DND-41 (cell line): ENCODE results near the gene RAB7B.

Experiments used
- ATAC-seq: fragments of 200-7000 bp; cut with Tn5 transposase; 3 replicates; pipeline ENCODE4 v1.9.1; 2021; ENCODE audit warnings: low read depth; ENCODE audit not compliant: insufficient read depth
- DNase-seq: peaks from one replicate; pipeline ENCODE4 v3.0.0-alpha.2; 2020
- H2AFZ ChIP-seq: 2 replicates; pipeline ENCODE4 v1.6.0; 2012; ENCODE audit warnings: low read depth, low read length
- H3K27ac ChIP-seq: 2 replicates; pipeline ENCODE4 v1.5.1; 2012; ENCODE audit warnings: low read length, inconsistent platforms
- H3K27me3 ChIP-seq: fragments of 200-600 bp; sonication (generic); 2 replicates; pipeline ENCODE4 v1.6.0; 2012; ENCODE audit warnings: low read length, mild to moderate bottlenecking, inconsistent platforms; ENCODE audit not compliant: insufficient read depth, poor library complexity
- H3K36me3 ChIP-seq: 2 replicates; pipeline ENCODE4 v1.5.1; 2012; ENCODE audit warnings: low read length, inconsistent platforms; ENCODE audit not compliant: insufficient read depth
- H3K4me1 ChIP-seq: 2 replicates; pipeline ENCODE4 v1.5.1; 2012; ENCODE audit warnings: mild to moderate bottlenecking, low read length; ENCODE audit not compliant: insufficient read depth
- H3K4me2 ChIP-seq: 2 replicates; pipeline ENCODE4 v1.6.0; 2012; ENCODE audit warnings: mild to moderate bottlenecking, moderate library complexity, low read length, inconsistent platforms; ENCODE audit not compliant: insufficient read depth
- H3K4me3 ChIP-seq, 2 experiments: fragments of 200-600 bp in 1 of 2; shearing (Covaris generic) in 1 of 2; 2 replicates each; pipeline ENCODE4 v1.5.1; 2012 to 2016; ENCODE audit warnings: inconsistent platforms in 2 of 2, low read length in 2 of 2, mild to moderate bottlenecking in 2 of 2, low read depth in 1 of 2, moderate library complexity in 1 of 2
- H3K79me2 ChIP-seq: 2 replicates; pipeline ENCODE4 v1.6.0; 2012; ENCODE audit warnings: low read length, inconsistent platforms; ENCODE audit not compliant: insufficient read depth
- H3K9ac ChIP-seq: 2 replicates; pipeline ENCODE4 v1.6.0; 2012; ENCODE audit warnings: low read depth, mild to moderate bottlenecking, inconsistent platforms, low read length, moderate library complexity
- H3K9me3 ChIP-seq: 2 replicates; pipeline ENCODE4 v1.5.1; 2012; ENCODE audit warnings: low read length, moderate library complexity, mild to moderate bottlenecking, inconsistent platforms; ENCODE audit not compliant: insufficient read depth, severe bottlenecking
- H4K20me1 ChIP-seq: 2 replicates; pipeline ENCODE4 v1.6.0; 2012; ENCODE audit warnings: low read length; ENCODE audit not compliant: insufficient read depth
- EZH2 ChIP-seq: IDR thresholded peaks from 3 replicates; pipeline ENCODE4 v1.6.1; 2012; ENCODE audit warnings: borderline replicate concordance, low read depth, mild to moderate bottlenecking, moderate library complexity, low read length, inconsistent platforms; ENCODE audit not compliant: severe bottlenecking
- TF ChIP-seq, protein P1 (sequence below): IDR thresholded peaks from 2 replicates; pipeline ENCODE4 v1.5.1; 2012; ENCODE audit warnings: borderline replicate concordance, low read length, moderate library complexity, mild to moderate bottlenecking; ENCODE audit not compliant: poor library complexity, severe bottlenecking; ENCODE audit errors: extremely low read depth

Gene RAB7B

DNA sequence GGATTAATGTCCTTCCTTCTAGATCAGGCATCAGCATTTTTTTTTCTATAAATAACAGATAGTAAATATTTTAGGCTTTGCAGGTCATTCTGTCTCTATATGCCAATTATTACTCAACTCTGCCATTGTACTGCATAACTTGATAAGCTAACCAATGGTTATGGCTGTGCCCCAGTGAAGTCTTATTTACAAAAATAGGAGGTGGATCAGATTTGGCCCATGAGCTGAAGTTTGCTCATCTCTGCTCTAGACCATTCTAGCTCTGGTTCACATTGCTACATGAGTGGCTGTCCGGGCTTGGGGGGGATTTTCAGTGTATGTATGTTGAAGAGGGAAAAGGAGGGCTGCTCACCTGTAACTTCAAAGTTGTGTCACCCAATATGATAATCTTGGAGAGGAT is 10.1 kb downstream of the RAB7B start:
- Histone ChIP-seq H3K79me2 (no peaks in the 10 kb centered on the region), H4K20me1 (no peaks in the 10 kb centered on the region), H3K27me3 (peaks cover 7% of the 10 kb centered on the region), H3K9ac (no peak overlapping the region), H3K4me1 (no peaks in the 10 kb centered on the region), H3K27ac (no peak overlapping the region), H3K4me2 (no peak overlapping the region), H3K9me3 (no peaks in the 10 kb centered on the region), H3K4me3 (no peak overlapping the region), H2AFZ (no peak overlapping the region), H3K36me3 (no peaks in the 10 kb centered on the region)
- TF ChIP-seq, protein P1, sequence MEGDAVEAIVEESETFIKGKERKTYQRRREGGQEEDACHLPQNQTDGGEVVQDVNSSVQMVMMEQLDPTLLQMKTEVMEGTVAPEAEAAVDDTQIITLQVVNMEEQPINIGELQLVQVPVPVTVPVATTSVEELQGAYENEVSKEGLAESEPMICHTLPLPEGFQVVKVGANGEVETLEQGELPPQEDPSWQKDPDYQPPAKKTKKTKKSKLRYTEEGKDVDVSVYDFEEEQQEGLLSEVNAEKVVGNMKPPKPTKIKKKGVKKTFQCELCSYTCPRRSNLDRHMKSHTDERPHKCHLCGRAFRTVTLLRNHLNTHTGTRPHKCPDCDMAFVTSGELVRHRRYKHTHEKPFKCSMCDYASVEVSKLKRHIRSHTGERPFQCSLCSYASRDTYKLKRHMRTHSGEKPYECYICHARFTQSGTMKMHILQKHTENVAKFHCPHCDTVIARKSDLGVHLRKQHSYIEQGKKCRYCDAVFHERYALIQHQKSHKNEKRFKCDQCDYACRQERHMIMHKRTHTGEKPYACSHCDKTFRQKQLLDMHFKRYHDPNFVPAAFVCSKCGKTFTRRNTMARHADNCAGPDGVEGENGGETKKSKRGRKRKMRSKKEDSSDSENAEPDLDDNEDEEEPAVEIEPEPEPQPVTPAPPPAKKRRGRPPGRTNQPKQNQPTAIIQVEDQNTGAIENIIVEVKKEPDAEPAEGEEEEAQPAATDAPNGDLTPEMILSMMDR: no peak
- TF ChIP-seq EZH2: no peak
- DNase-seq (no peak), ATAC-seq (no peak)

DNA sequence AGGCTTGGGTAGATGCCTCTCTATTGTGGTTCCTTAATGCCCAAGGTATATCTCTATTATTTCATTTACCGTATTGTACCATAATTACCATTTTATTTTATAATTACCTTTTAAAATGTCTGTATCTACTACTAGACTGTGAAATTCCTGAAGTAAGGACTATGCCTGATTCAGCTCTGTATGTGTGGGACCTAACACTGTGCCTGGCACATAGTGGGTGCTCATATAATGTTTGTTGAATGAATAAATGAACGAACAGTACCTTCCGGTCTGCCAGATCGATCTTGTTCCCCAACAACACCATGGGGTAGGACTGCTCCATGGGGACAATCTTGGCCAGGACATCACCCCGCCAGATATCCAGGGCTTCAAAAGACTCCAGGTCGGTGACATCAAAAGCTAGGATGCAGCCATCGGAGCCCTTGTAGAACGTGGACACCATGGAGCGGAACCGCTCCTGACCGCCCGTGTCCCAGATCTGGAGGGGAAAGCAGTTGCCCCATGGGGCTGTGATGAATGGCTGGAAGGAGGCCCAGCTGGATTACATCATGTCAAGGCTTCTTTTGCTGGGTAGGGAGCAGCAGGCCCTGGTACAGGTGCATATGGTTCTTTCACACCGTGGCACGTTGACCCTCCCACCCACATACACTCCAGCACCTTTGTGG is 10.8 kb downstream of the RAB7B start:
- no peak overlapping the region for H3K4me3 ChIP-seq
- TF ChIP-seq, protein P1: no peak
- TF ChIP-seq EZH2: no peak

DNA sequence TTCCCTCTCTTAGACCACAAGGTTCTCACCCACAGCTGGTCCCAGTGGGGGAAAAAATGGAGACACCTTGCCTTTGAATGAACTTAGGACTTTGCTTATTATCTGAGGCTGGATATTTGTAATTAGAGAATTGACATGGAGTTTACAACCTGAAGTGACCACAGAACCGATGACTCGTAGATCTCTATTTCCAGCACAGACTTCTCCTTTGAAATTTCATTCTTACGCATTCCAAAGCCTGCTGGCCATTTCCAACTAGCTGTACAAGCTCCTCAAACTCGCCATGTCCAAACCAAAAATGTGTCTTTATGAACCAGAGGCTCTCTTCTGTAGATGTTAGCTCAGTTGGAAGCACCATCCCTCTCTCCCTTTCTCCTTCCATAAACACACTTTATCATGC is 12.0 kb downstream of the RAB7B start:
- ATAC-seq (no peak), DNase-seq (no peak)
- Histone ChIP-seq H3K4me3 (no peak overlapping the region), H2AFZ (no peak overlapping the region), H3K9ac (no peak overlapping the region), H3K79me2 (no peaks in the 10 kb centered on the region), H3K27ac (no peak overlapping the region), H3K4me2 (no peak overlapping the region), H3K9me3 (no peaks in the 10 kb centered on the region), H3K36me3 (no peaks in the 10 kb centered on the region), H4K20me1 (no peaks in the 10 kb centered on the region), H3K4me1 (no peaks in the 10 kb centered on the region), H3K27me3 (peaks cover 2% of the 10 kb centered on the region)
- TF ChIP-seq, protein P1: no peak
- no peak for TF ChIP-seq EZH2

More for the DNA sequence above, 10.8 kb downstream of the RAB7B start:
- Histone ChIP-seq H3K79me2 (no peaks in the 10 kb centered on the region), H3K27ac (no peak overlapping the region), H4K20me1 (no peaks in the 10 kb centered on the region), H3K27me3 (peaks cover 7% of the 10 kb centered on the region), H3K9ac (no peak overlapping the region), H3K4me1 (no peaks in the 10 kb centered on the region), H3K36me3 (no peaks in the 10 kb centered on the region), H3K9me3 (no peaks in the 10 kb centered on the region), H3K4me2 (no peak overlapping the region), H2AFZ (no peak overlapping the region)
- ATAC-seq: no peak
- DNase-seq: no peak
